ENCODE data around the gene NPBWR2. TPM values are rescaled to one million over a fixed set of nuclear protein-coding genes. Genes with fewer than 3 reads are reported as not detected.

The NPBWR2 gene
- total and polyA plus RNA-seq, 9 of the 15 experiments (the other 6 are each of a cell fraction or from before 2014, with no cell fraction given) = not detected

- WGBS (ENCODE audit: insufficient coverage, low coverage, missing lambda C conversion rate) = 1% methylated on average over 39 of the region's 51 CpGs
- TF ChIP-seq, protein P1, sequence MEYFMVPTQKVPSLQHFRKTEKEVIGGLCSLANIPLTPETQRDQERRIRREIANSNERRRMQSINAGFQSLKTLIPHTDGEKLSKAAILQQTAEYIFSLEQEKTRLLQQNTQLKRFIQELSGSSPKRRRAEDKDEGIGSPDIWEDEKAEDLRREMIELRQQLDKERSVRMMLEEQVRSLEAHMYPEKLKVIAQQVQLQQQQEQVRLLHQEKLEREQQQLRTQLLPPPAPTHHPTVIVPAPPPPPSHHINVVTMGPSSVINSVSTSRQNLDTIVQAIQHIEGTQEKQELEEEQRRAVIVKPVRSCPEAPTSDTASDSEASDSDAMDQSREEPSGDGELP (CRISPR knock-in tag; IDR thresholded peaks at IDR 0.05; ENCODE audit: borderline replicate concordance) = peak; percentile 26; the same call in 1 of the 2 replicates
- TF ChIP-seq BCLAF1 (IDR thresholded peaks at IDR 0.05; ENCODE audit: borderline replicate concordance in 1 of 2, control insufficient read depth in 1 of 2, low read depth in 2 of 2, low read length in 1 of 2) (no peak), KDM5B (IDR thresholded peaks at IDR 0.05; ENCODE audit: insufficient replicate concordance, low read depth, low read length) (peak; percentile 26), ZKSCAN1 (IDR thresholded peaks at IDR 0.05; ENCODE audit: low read depth, low read length) (no peak), JUN (IDR thresholded peaks at IDR 0.05; ENCODE audit: borderline replicate concordance, low read depth, low read length) (no peak), JUN (CRISPR knock-in tag; IDR thresholded peaks at IDR 0.05; ENCODE audit: borderline replicate concordance) (0 out of 2 replicates have a peak, but pooled peaks have one; percentile 41), EGR1 (conservative IDR thresholded peaks at IDR 0.05) (peak; percentile 60), SIN3A (IDR thresholded peaks at IDR 0.05; ENCODE audit: borderline replicate concordance in 2 of 2, control insufficient read depth in 1 of 2, low read depth in 2 of 2, low read length in 2 of 2) (no peak), TARDBP (IDR thresholded peaks at IDR 0.05) (no peak)
- TF ChIP-seq, protein P2, sequence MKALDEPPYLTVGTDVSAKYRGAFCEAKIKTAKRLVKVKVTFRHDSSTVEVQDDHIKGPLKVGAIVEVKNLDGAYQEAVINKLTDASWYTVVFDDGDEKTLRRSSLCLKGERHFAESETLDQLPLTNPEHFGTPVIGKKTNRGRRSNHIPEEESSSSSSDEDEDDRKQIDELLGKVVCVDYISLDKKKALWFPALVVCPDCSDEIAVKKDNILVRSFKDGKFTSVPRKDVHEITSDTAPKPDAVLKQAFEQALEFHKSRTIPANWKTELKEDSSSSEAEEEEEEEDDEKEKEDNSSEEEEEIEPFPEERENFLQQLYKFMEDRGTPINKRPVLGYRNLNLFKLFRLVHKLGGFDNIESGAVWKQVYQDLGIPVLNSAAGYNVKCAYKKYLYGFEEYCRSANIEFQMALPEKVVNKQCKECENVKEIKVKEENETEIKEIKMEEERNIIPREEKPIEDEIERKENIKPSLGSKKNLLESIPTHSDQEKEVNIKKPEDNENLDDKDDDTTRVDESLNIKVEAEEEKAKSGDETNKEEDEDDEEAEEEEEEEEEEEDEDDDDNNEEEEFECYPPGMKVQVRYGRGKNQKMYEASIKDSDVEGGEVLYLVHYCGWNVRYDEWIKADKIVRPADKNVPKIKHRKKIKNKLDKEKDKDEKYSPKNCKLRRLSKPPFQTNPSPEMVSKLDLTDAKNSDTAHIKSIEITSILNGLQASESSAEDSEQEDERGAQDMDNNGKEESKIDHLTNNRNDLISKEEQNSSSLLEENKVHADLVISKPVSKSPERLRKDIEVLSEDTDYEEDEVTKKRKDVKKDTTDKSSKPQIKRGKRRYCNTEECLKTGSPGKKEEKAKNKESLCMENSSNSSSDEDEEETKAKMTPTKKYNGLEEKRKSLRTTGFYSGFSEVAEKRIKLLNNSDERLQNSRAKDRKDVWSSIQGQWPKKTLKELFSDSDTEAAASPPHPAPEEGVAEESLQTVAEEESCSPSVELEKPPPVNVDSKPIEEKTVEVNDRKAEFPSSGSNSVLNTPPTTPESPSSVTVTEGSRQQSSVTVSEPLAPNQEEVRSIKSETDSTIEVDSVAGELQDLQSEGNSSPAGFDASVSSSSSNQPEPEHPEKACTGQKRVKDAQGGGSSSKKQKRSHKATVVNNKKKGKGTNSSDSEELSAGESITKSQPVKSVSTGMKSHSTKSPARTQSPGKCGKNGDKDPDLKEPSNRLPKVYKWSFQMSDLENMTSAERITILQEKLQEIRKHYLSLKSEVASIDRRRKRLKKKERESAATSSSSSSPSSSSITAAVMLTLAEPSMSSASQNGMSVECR (CRISPR knock-in tag; IDR thresholded peaks at IDR 0.05) = peak; percentile 53; the same call in 1 of the 2 replicates
Observed at GRCh38 chr20:64063389-64064144, 43.8 kb downstream of the NPBWR2 start.

More at GRCh38 chr20:64063389-64064144, 43.8 kb downstream of the NPBWR2 start:
- Histone ChIP-seq H3K9me3 (replicated peaks; ENCODE audit: control insufficient read depth, insufficient read depth, low read depth, low read length) (no peaks in the 10 kb centered on the region), H3K9ac (ENCODE audit: insufficient read depth in 1 of 2, low read depth in 2 of 2, low read length in 2 of 2) (peak overlapping the region; percentile 72 to 91), H4K20me1 (replicated peaks; ENCODE audit: control insufficient read depth, insufficient read depth, low read length) (no peaks in the 10 kb centered on the region), H3K4me3 (peak overlapping the region; percentile 97), H3K4me2 (ENCODE audit: insufficient read depth, low read length) (peak overlapping the region; percentile 80), H3K36me3 (ENCODE audit: control insufficient read depth, insufficient read depth, low read length) (no peaks in the 10 kb centered on the region), H3K27me3 (ENCODE audit: control insufficient read depth in 2 of 2, insufficient read depth in 2 of 2, low read length in 2 of 2) (no peaks in the 10 kb centered on the region), H3K27ac (ENCODE audit: extremely low read depth, low read depth, low read length) (peak overlapping the region; percentile 55), H2AFZ (ENCODE audit: low read depth, low read length) (peak overlapping the region; percentile 86), H3K4me1 (replicated peaks in 1 of 2; ENCODE audit: control insufficient read depth in 2 of 2, insufficient read depth in 2 of 2, low read length in 2 of 2) (peaks cover 34 to 64% of the 10 kb centered on the region in 2 experiments), H3K9me1 (ENCODE audit: control insufficient read depth, insufficient read depth, low read length) (peaks cover 3% of the 10 kb centered on the region), H3K79me2 (ENCODE audit: control insufficient read depth, insufficient read depth, low read length) (peaks cover 4% of the 10 kb centered on the region; the same call in 2 of the 3 replicates)
- ChIA-PET POLR2A (interaction anchor here (0.6 to 1.4 kb wide), 7 partner anchors 8 to 542 kb away, joined by 3 to 6 read pairs (median 4); partner anchors contain the start of gene PPDPF), CTCF (ENCODE audit: low intra/inter-chr PET ratio) (interaction anchor here (0.6 kb wide), 1 partner anchor 45 kb away, joined by 4 read pairs; no protein-coding TSS in a partner anchor)
- in situ Hi-C loops (cut with MboI) (no loop called here), intact Hi-C loops (cut with micrococcal nuclease) (no loop called here)
- ATAC-seq (peak; percentile 28; the same call in 2 of the 3 replicates), FAIRE-seq (no peak), DNase-seq (ENCODE audit: extremely low read depth in 1 of 4, low spot score in 3 of 4) (peak; percentile 52 to 61 (median 57))
- BruUV-seq (replicated peaks) = TSS peak; percentile 81
